ENCODE results near the gene CERK. TPM values are rescaled to one million over a fixed set of nuclear protein-coding genes. Genes with fewer than 3 reads are reported as not detected.

The CERK gene
- total RNA-seq, 1 experiment from 2014 or later: 30.9 TPM

GRCh38 chr22:46678785-46679700 lies 59.0 kb downstream of the CERK start:
- Histone ChIP-seq H3K27ac (ENCODE audit: low read length) (no peak overlapping the region), H3K27me3 (ENCODE audit: control insufficient read depth, insufficient read depth, low read length) (no peaks in the 10 kb centered on the region), H3K4me1 (ENCODE audit: control insufficient read depth, insufficient read depth, low read length) (no peaks in the 10 kb centered on the region), H3K36me3 (ENCODE audit: control insufficient read depth, insufficient read depth, low read length) (no peaks in the 10 kb centered on the region), H3K9me3 (ENCODE audit: control insufficient read depth, insufficient read depth, low read depth, low read length) (no peaks in the 10 kb centered on the region), H3K4me3 (ENCODE audit: low read depth in 2 of 2, low read length in 2 of 2) (no peak overlapping the region)
- DNase-seq (ENCODE audit: low read depth, low spot score) (no peak), ATAC-seq (no peak)
- in situ Hi-C loops (cut with HindIII; ENCODE audit: low pct_unique_long_range_greater_than_20kb, low sequenced_read_pairs) (no loop called here), intact Hi-C loops (cut with micrococcal nuclease; ENCODE audit: unreplicated experiment) (no loop called here)
- CTCF ChIA-PET: interaction anchor here (0.6 kb wide), 1 partner anchor 8 kb away, joined by 3 read pairs; no protein-coding TSS in a partner anchor
- no TSS peak for BruUV-seq (replicated peaks)
- POLR2A ChIA-PET: no interaction called here
- no peak for TF ChIP-seq SIN3A (IDR thresholded peaks at IDR 0.05; ENCODE audit: borderline replicate concordance, insufficient read depth, low read depth, low read length)
- TF ChIP-seq POLR2AphosphoS5 (IDR thresholded peaks at IDR 0.05; ENCODE audit: low read depth, low read length): no peak
- TF ChIP-seq TCF7L2 (IDR thresholded peaks at IDR 0.05; ENCODE audit: low read depth, low read length): no peak
- TF ChIP-seq, protein P1, sequence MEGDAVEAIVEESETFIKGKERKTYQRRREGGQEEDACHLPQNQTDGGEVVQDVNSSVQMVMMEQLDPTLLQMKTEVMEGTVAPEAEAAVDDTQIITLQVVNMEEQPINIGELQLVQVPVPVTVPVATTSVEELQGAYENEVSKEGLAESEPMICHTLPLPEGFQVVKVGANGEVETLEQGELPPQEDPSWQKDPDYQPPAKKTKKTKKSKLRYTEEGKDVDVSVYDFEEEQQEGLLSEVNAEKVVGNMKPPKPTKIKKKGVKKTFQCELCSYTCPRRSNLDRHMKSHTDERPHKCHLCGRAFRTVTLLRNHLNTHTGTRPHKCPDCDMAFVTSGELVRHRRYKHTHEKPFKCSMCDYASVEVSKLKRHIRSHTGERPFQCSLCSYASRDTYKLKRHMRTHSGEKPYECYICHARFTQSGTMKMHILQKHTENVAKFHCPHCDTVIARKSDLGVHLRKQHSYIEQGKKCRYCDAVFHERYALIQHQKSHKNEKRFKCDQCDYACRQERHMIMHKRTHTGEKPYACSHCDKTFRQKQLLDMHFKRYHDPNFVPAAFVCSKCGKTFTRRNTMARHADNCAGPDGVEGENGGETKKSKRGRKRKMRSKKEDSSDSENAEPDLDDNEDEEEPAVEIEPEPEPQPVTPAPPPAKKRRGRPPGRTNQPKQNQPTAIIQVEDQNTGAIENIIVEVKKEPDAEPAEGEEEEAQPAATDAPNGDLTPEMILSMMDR (IDR thresholded peaks at IDR 0.05): no peak
- no peak for TF ChIP-seq REST (IDR thresholded peaks at IDR 0.05; ENCODE audit: insufficient read depth in 1 of 2, low read depth in 2 of 2, low read length in 1 of 2)

GRCh38 chr22:46678003-46678657 lies 59.9 kb downstream of the CERK start:
- ChIA-PET CTCF (no interaction called here), POLR2A (no interaction called here)
- Histone ChIP-seq H3K27me3 (ENCODE audit: control insufficient read depth, insufficient read depth, low read length) (no peaks in the 10 kb centered on the region), H3K4me1 (ENCODE audit: control insufficient read depth, insufficient read depth, low read length) (no peaks in the 10 kb centered on the region), H3K9me3 (ENCODE audit: control insufficient read depth, insufficient read depth, low read depth, low read length) (no peaks in the 10 kb centered on the region), H3K4me3 (ENCODE audit: low read depth in 2 of 2, low read length in 2 of 2) (no peak overlapping the region), H3K27ac (ENCODE audit: low read length) (no peak overlapping the region), H3K36me3 (ENCODE audit: control insufficient read depth, insufficient read depth, low read length) (no peaks in the 10 kb centered on the region)
- no TSS peak for BruUV-seq (replicated peaks)
- TF ChIP-seq REST (IDR thresholded peaks at IDR 0.05; ENCODE audit: insufficient read depth in 1 of 2, low read depth in 2 of 2, low read length in 1 of 2) (no peak), SIN3A (IDR thresholded peaks at IDR 0.05; ENCODE audit: borderline replicate concordance, insufficient read depth, low read depth, low read length) (no peak), POLR2AphosphoS5 (IDR thresholded peaks at IDR 0.05; ENCODE audit: low read depth, low read length) (no peak), TCF7L2 (IDR thresholded peaks at IDR 0.05; ENCODE audit: low read depth, low read length) (no peak)
- TF ChIP-seq, protein P1 (IDR thresholded peaks at IDR 0.05): no peak
- no peak for ATAC-seq
- DNase-seq (ENCODE audit: low read depth, low spot score): no peak
- in situ Hi-C loops (cut with HindIII; ENCODE audit: low pct_unique_long_range_greater_than_20kb, low sequenced_read_pairs): no loop called here
- intact Hi-C loops (cut with micrococcal nuclease; ENCODE audit: unreplicated experiment): no loop called here
